SU-DHL-6 (cell line): Measurements from ENCODE around the gene SDCCAG8.

Experiments
- H2AFZ ChIP-seq: fragments of 200-600 bp; sonication (generic); 2 replicates; pipeline ENCODE4 v1.6.1; 2014; ENCODE audit warnings: low read depth, mild to moderate bottlenecking, moderate library complexity, mixed read lengths, antibody characterized with exemption, low read length; ENCODE audit not compliant: severe bottlenecking
- H3F3A ChIP-seq: fragments of 200-600 bp; shearing (Covaris generic); 2 replicates; pipeline ENCODE4 v1.6.0; 2016; ENCODE audit warnings: antibody characterized with exemption, mild to moderate bottlenecking; ENCODE audit not compliant: insufficient read depth
- H3K27ac ChIP-seq: fragments of 200-600 bp; sonication (generic); 2 replicates; pipeline ENCODE4 v1.5.1; 2016; ENCODE audit warnings: low read depth, mild to moderate bottlenecking, low read length, moderate library complexity, mixed read lengths
- H3K27me3 ChIP-seq: fragments of 200-600 bp; sonication (generic), shearing (Covaris generic); 2 replicates; pipeline ENCODE4 v1.6.0; 2014; ENCODE audit warnings: mild to moderate bottlenecking, low read length
- H3K36me3 ChIP-seq: fragments of 200-600 bp; sonication (generic); 2 replicates; pipeline ENCODE4 v1.6.1; 2014; ENCODE audit warnings: mild to moderate bottlenecking, low read length, mixed read lengths
- H3K4me2 ChIP-seq: fragments of 300-600, 200-600 bp; shearing (Covaris generic), sonication (generic); 2 replicates; pipeline ENCODE4 v1.6.0; 2014; ENCODE audit warnings: low read length, low read depth, mild to moderate bottlenecking; ENCODE audit not compliant: poor library complexity, severe bottlenecking
- H3K4me3 ChIP-seq: fragments of 200-600 bp; sonication (generic); 2 replicates; pipeline ENCODE4 v1.5.1; 2014; ENCODE audit warnings: antibody characterized with exemption, low read length, mild to moderate bottlenecking, mixed read lengths; ENCODE audit not compliant: insufficient read depth, poor library complexity, severe bottlenecking
- H3K79me2 ChIP-seq: fragments of 200-600 bp; sonication (generic); 2 replicates; pipeline ENCODE4 v1.6.1; 2014; ENCODE audit warnings: mild to moderate bottlenecking, low read length, moderate library complexity; ENCODE audit not compliant: insufficient read depth
- H3K9ac ChIP-seq: fragments of 200-600 bp; sonication (generic); 2 replicates; pipeline ENCODE4 v1.7.0; 2014; ENCODE audit warnings: mild to moderate bottlenecking, low read length
- H3K9me2 ChIP-seq: fragments of 200-600 bp; sonication (generic); replicated peaks from 2 replicates; pipeline ENCODE4 v1.6.1; 2014; ENCODE audit warnings: low read length; ENCODE audit not compliant: insufficient read depth
- H3K9me3 ChIP-seq: fragments of 200-600 bp; sonication (generic); 2 replicates; pipeline ENCODE4 v1.6.1; 2014; ENCODE audit warnings: low read length, mixed read lengths; ENCODE audit not compliant: insufficient read depth
- H4K20me1 ChIP-seq: fragments of 200-600 bp; sonication (generic); 2 replicates; pipeline ENCODE4 v1.6.1; 2014; ENCODE audit warnings: low read depth, mild to moderate bottlenecking, antibody characterized with exemption, low read length, moderate library complexity, mixed read lengths
- CTCF ChIP-seq: fragments of 200-600 bp; sonication (generic); IDR thresholded peaks from one replicate; pipeline ENCODE4 v1.5.1; 2017; ENCODE audit warnings: antibody characterized with exemption, mild to moderate bottlenecking, low read length, moderate library complexity; ENCODE audit not compliant: insufficient read depth, poor library complexity, severe bottlenecking
- EZH2phosphoT487 ChIP-seq: fragments of 200-600 bp; sonication (generic), shearing (Covaris generic); conservative IDR thresholded peaks from 2 replicates; pipeline ENCODE4 v1.6.1; 2018; ENCODE audit warnings: mild to moderate bottlenecking, antibody characterized with exemption, low read length, moderate library complexity, mixed read lengths

The SDCCAG8 gene

DNA sequence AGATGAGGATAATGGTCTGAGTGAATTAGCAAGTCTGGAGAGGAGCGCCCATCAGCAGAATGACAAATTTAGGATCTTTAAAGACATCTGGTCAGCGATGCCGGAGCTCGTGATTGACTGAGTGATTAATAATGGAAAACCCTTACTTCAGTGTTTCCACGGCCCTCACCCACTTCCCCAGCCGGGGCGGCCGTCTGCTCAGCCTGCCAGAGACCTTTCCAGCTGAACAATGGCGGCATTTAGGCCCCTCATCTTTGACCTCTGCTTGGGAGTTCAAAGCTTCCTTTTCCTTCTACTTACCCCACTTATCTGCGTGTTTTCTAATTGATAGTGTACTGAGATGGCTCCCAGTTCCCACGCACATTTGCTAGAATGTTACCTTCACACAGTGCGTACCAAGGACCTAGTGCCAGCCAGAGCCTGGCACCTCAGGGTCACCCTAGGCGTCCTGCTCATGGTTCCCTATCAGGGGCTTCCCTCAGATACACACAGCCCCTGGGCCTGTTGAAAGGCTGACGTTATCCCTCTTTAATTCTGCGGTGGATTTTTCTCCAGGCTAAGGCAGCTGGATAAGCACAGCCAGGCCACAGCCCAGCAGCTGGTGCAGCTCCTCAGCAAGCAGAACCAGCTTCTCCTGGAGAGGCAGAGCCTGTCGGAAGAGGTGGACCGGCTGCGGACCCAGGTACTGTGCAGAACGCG, 232.8 kb downstream of the SDCCAG8 start:
- no peak overlapping the region for H3K27ac ChIP-seq

GRCh38 chr1:243489158-243489527, 233.3 kb downstream of the SDCCAG8 start:
- H3K4me2 ChIP-seq: no peak overlapping the region
- H2AFZ ChIP-seq: no peak overlapping the region
- H4K20me1 ChIP-seq: no peaks in the 10 kb centered on the region
- no peaks in the 10 kb centered on the region for H3K36me3 ChIP-seq
- no peaks in the 10 kb centered on the region for H3K79me2 ChIP-seq
- no peaks in the 10 kb centered on the region for H3K9me2 ChIP-seq
- H3K9me3 ChIP-seq: no peaks in the 10 kb centered on the region
- H3K27ac ChIP-seq: no peak overlapping the region
- no peak for TF ChIP-seq CTCF
- no peak for TF ChIP-seq EZH2phosphoT487
- no peak overlapping the region for H3K4me3 ChIP-seq
- no peaks in the 10 kb centered on the region for H3K27me3 ChIP-seq
- H3K9ac ChIP-seq: no peak overlapping the region
- no peaks in the 10 kb centered on the region for H3F3A ChIP-seq

More for the DNA sequence above, 232.8 kb downstream of the SDCCAG8 start:
- no peak overlapping the region for H3K4me2 ChIP-seq
- H2AFZ ChIP-seq: no peak overlapping the region
- H3K79me2 ChIP-seq: no peaks in the 10 kb centered on the region
- TF ChIP-seq CTCF (no peak), EZH2phosphoT487 (no peak)
- H3K4me3 ChIP-seq: no peak overlapping the region
- H3K9me3 ChIP-seq: no peaks in the 10 kb centered on the region
- no peaks in the 10 kb centered on the region for H3K27me3 ChIP-seq
- H3F3A ChIP-seq: no peaks in the 10 kb centered on the region
- H3K9me2 ChIP-seq: no peaks in the 10 kb centered on the region
- H3K9ac ChIP-seq: no peak overlapping the region
- H4K20me1 ChIP-seq: no peaks in the 10 kb centered on the region
- H3K36me3 ChIP-seq: no peaks in the 10 kb centered on the region

- no peak overlapping the region for H3K9ac ChIP-seq
- no peaks in the 10 kb centered on the region for H3K9me3 ChIP-seq
- no peaks in the 10 kb centered on the region for H3K27me3 ChIP-seq
- no peaks in the 10 kb centered on the region for H3K36me3 ChIP-seq
- H3F3A ChIP-seq: no peaks in the 10 kb centered on the region
- H3K4me2 ChIP-seq: no peak overlapping the region
- H3K9me2 ChIP-seq: no peaks in the 10 kb centered on the region
- H4K20me1 ChIP-seq: no peaks in the 10 kb centered on the region
- TF ChIP-seq CTCF: no peak
- no peak for TF ChIP-seq EZH2phosphoT487
- no peak overlapping the region for H3K27ac ChIP-seq
- no peak overlapping the region for H3K4me3 ChIP-seq
- H2AFZ ChIP-seq: no peak overlapping the region
- H3K79me2 ChIP-seq: no peaks in the 10 kb centered on the region
These were observed 234.1 kb downstream of the SDCCAG8 start for GRCh38 chr1:243489681-243490546.
